Coronary artery (tissue), 2 donors: ENCODE results near the gene FAM111A.
A peak's percentile ranks its signal among the peaks of the same experiment; 100 is the strongest.

Experiments used
- DNase-seq: peaks from one replicate; pipeline ENCODE4 v3.0.0-alpha.2; 2017; ENCODE audit warnings: low spot score
- H3K27ac ChIP-seq, 2 donors: fragments of 200-600 bp; sonication (generic); one replicate each; pipeline ENCODE4 v1.5.1; 2016 to 2019
- H3K4me3 ChIP-seq: fragments of 200-600 bp; sonication (generic); 2 replicates; pipeline ENCODE4 v1.5.1; 2016; ENCODE audit warnings: mild to moderate bottlenecking, moderate library complexity
- TF ChIP-seq, protein P1 (sequence below): fragments of 200-600 bp; sonication (generic); IDR thresholded peaks from one replicate; pipeline ENCODE4 v1.5.1; 2019; ENCODE audit warnings: antibody characterized with exemption

The FAM111A gene

DNA sequence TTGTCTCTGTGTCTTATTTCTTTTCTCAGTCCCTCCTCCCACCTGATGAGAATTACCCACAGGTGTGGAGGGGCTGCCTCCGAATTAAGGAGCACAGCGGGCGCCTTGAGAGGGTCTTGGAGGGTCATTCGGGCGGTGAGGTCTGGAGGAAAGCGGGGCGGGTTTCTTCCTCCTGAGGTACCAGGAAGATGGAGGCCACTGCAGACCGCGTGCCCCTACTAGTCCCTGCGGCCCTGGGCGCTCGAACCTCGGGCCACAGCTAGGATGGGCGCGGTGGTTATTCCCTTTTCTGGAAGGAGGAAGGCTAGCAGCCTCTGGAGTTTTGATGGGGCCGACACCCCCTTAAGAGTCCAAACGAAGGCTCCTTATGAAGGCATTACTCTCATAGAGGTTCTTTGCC is 5.5 kb upstream of the FAM111A start:
- TF ChIP-seq, protein P1, sequence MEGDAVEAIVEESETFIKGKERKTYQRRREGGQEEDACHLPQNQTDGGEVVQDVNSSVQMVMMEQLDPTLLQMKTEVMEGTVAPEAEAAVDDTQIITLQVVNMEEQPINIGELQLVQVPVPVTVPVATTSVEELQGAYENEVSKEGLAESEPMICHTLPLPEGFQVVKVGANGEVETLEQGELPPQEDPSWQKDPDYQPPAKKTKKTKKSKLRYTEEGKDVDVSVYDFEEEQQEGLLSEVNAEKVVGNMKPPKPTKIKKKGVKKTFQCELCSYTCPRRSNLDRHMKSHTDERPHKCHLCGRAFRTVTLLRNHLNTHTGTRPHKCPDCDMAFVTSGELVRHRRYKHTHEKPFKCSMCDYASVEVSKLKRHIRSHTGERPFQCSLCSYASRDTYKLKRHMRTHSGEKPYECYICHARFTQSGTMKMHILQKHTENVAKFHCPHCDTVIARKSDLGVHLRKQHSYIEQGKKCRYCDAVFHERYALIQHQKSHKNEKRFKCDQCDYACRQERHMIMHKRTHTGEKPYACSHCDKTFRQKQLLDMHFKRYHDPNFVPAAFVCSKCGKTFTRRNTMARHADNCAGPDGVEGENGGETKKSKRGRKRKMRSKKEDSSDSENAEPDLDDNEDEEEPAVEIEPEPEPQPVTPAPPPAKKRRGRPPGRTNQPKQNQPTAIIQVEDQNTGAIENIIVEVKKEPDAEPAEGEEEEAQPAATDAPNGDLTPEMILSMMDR = no peak
- no peak overlapping the region for H3K4me3 ChIP-seq
- no peak for DNase-seq
- H3K27ac ChIP-seq = no peak overlapping the region

DNA sequence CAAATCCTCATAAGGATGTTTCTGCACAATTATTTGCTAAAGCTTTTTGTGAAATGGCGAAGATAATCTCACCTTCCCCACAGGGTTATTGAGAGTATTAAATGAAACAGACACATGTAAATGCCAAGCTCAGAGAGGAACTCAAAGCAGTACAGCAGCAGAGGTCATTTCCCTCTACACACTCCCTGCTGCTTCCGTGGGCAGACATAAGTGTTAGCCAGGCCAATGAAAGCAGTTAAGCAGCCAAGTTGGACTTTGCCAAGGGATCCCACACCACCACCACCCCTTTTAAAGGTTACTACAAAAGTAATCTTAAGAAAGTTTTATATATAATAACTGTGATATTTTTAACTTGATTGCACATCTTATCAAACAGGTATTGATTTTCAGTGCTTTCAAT is 4.0 kb upstream of the FAM111A start:
- no peak overlapping the region for H3K27ac ChIP-seq
- DNase-seq = no peak
- TF ChIP-seq, protein P1 = no peak
- H3K4me3 ChIP-seq = no peak overlapping the region

DNA sequence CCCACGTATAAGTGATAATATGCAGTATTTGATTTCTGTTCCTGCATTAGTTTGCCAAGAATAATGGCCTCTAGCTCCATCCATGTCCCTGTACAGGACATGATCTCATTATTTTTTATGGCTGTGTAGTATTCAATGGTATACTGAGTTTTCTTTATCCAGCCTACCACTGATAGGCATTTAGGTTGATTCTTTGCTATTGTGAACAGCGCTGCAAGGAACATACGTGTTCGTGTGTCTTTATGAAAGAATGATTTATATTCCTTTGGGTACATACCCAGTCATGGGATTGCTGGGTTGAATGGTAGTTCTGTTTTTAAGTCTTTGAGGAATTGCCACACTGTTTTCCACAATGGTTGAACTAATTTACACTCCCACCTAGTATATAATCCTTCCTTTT is 1.5 kb upstream of the FAM111A start:
- no peak overlapping the region for H3K4me3 ChIP-seq
- DNase-seq = no peak
- H3K27ac ChIP-seq = no peak overlapping the region
- TF ChIP-seq, protein P1 = no peak

DNA sequence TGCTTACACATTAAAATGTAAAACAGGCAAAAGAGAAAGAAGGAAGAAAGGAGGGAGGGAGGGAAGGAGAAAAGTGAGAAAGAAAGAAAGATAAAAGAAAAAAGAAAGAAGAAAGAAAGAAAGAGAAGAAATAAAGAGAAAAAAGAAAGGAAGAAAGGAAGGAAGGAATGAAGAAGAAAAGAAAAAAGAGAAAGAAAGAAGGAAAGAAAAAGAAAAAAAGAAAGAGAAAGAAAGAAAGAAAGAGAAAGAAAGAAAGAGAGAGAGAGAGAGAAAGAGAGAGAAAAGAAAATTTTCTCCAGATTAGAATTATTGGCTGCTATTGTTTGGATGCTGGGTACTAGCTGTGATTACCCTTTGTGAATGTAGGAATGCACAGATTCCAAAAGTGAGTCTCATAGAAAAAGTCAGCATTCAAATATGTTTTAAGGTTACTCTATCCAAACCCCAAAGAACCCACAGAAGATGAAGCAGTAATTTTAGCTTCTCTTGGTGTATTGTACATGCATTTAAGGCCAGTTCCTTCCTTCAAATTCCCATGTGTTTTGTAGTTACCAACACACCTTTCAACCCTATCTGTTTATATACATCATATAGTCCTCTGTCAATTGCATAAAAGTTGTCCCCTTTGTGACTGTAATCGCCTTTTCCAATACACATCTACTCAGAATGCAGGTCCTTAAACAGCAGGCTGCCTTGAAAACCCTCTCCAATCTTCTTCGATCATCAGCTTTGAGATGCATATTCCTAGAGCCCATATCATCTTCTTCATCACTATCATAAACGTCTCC is 789 bp upstream of the FAM111A start:
- Histone ChIP-seq H3K4me3 (peak overlapping the region; percentile 89), H3K27ac (peak overlapping the region; percentile 88 to 96)
- DNase-seq = no peak
- TF ChIP-seq, protein P1 = no peak

GRCh38 chr11:59144096-59144495 is 1.4 kb downstream of the FAM111A start:
- peak overlapping the region; percentile 88 to 96 for H3K27ac ChIP-seq
- no peak for DNase-seq
- H3K4me3 ChIP-seq = peak overlapping the region; percentile 89
- TF ChIP-seq, protein P1 = no peak

DNA sequence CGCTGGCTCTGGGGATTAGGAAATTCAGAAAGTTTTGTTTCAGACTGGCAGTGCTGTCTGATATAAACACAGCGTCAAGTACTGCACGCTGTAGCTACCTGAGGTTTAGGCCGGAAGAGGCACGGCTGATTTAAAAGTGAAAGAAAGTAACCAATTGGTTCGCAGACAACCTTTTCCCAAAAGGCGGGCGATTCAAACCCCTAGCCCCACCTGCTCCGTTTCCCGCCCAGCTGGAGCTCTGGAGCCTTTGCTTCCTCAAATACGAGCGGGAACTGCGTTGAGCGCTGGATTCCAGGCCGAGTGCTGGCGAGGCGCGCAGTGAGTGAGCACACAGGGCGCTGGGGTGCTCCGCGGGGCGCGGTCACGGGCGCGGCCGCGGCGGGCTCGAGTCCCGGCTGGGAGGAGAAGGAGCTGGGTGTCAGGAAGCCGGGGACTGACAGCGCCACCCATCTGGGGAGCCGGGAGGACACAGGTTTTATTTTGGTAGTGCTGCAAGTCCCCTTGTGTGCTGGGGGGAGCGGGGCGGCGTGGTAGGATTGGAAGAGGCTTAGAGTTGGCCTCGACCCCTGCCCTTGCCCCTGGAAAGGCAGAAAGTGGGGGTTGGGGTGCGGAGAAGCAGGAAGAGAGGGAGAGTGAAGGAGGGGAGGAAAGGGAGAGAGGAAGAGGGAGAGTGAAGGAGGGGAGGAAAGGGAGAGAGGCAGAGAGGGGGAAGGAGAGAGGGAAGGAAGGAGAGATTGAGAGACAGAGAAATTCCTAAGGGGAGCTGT is 2.1 kb downstream of the FAM111A start:
- Histone ChIP-seq H3K4me3 (peak overlapping the region; percentile 89), H3K27ac (peak overlapping the region; percentile 88 to 96)
- DNase-seq = peak; percentile 86
- TF ChIP-seq, protein P1 = no peak
